ENCODE measurements around the gene RORC. TPM values are rescaled to one million over a fixed set of nuclear protein-coding genes. Genes with fewer than 3 reads are reported as not detected.
"Not testable (repeated sequence)": the region's sequence is repeated elsewhere in the genome, so short reads cannot be mapped to it uniquely, and the experiment has no call there.

Gene RORC
- total and polyA plus RNA-seq, 4 donors, result 7.6 to 24.7 (median 9.6) TPM

- H3K27me3 ChIP-seq (ENCODE audit: control insufficient read depth in 3 of 3, insufficient read depth in 3 of 3, low read length in 2 of 3), result peaks cover 0 to 4% (median 0%) of the 10 kb centered on the region in 3 donors
- H3K9ac ChIP-seq (ENCODE audit: insufficient read depth in 1 of 2, low read length in 2 of 2), result no peak overlapping the region
- H3K27ac ChIP-seq (ENCODE audit: low read depth in 1 of 2, low read length in 1 of 2), result no peak overlapping the region
- H3K9me3 ChIP-seq (ENCODE audit: control insufficient read depth in 4 of 4, insufficient read depth in 3 of 4, low read length in 3 of 4), result no peaks in the 10 kb centered on the region
- no peak for TF ChIP-seq CTCF (IDR thresholded peaks at IDR 0.05; ENCODE audit: control extremely low read depth, extremely low read depth)
- 65 to 69% methylated on average over 3 of the region's 3 CpGs for WGBS, 2 donors
- H3K4me1 ChIP-seq (ENCODE audit: control insufficient read depth in 5 of 5, insufficient read depth in 5 of 5, low read length in 5 of 5), result peaks cover 0 to 23% (median 0%) of the 10 kb centered on the region in 5 donors
- H3K4me3 ChIP-seq, result no peak overlapping the region
- ATAC-seq (ENCODE audit: insufficient read depth, low FRiP score) (no peak), DNase-seq (no peak)
- no peaks in the 10 kb centered on the region for H3K36me3 ChIP-seq (ENCODE audit: control insufficient read depth in 4 of 4, insufficient read depth in 4 of 4, low read length in 4 of 4)
Observed at GRCh38 chr1:151858030-151858746, 26.6 kb upstream of the RORC start.

- no peaks in the 10 kb centered on the region for H3K36me3 ChIP-seq (ENCODE audit: control insufficient read depth in 4 of 4, insufficient read depth in 4 of 4, low read length in 4 of 4)
- peaks cover 0 to 23% (median 0%) of the 10 kb centered on the region in 5 donors for H3K4me1 ChIP-seq (ENCODE audit: control insufficient read depth in 5 of 5, insufficient read depth in 5 of 5, low read length in 5 of 5)
- H3K27me3 ChIP-seq (ENCODE audit: control insufficient read depth in 3 of 3, insufficient read depth in 3 of 3, low read length in 2 of 3), result no peaks in the 10 kb centered on the region
- H3K9ac ChIP-seq (ENCODE audit: insufficient read depth in 1 of 2, low read length in 2 of 2), result no peak overlapping the region
- no peak for TF ChIP-seq CTCF (IDR thresholded peaks at IDR 0.05; ENCODE audit: control extremely low read depth, extremely low read depth)
- DNase-seq (peak in 1 of 3 donors; percentile 4), ATAC-seq (ENCODE audit: insufficient read depth, low FRiP score) (no peak)
- H3K27ac ChIP-seq (ENCODE audit: low read depth in 1 of 2, low read length in 1 of 2), result no peak overlapping the region
- H3K9me3 ChIP-seq (ENCODE audit: control insufficient read depth in 4 of 4, insufficient read depth in 3 of 4, low read length in 3 of 4), result no peaks in the 10 kb centered on the region
- no peak overlapping the region for H3K4me3 ChIP-seq
- WGBS, 2 donors, result 51 to 70% methylated on average over 4 of the region's 4 CpGs
Observed at GRCh38 chr1:151855933-151856332, 24.3 kb upstream of the RORC start.

GRCh38 chr1:151855516-151855915 lies 23.9 kb upstream of the RORC start:
- H3K27ac ChIP-seq (ENCODE audit: low read depth in 1 of 2, low read length in 1 of 2); H3K9me3 ChIP-seq (ENCODE audit: control insufficient read depth in 4 of 4, insufficient read depth in 3 of 4, low read length in 3 of 4); H3K9ac ChIP-seq (ENCODE audit: insufficient read depth in 1 of 2, low read length in 2 of 2); H3K36me3 ChIP-seq (ENCODE audit: control insufficient read depth in 4 of 4, insufficient read depth in 4 of 4, low read length in 4 of 4); H3K27me3 ChIP-seq (ENCODE audit: control insufficient read depth in 3 of 3, insufficient read depth in 3 of 3, low read length in 2 of 3); H3K4me3 ChIP-seq; ATAC-seq (ENCODE audit: insufficient read depth, low FRiP score): not testable (repeated sequence)
- peaks cover 0 to 23% (median 0%) of the 10 kb centered on the region in 5 donors for H3K4me1 ChIP-seq (ENCODE audit: control insufficient read depth in 5 of 5, insufficient read depth in 5 of 5, low read length in 5 of 5)
- peak in 1 of 3 donors; percentile 9 for DNase-seq
- WGBS, 2 donors, result 82 to 88% methylated on average over 8 of the region's 8 CpGs

GRCh38 chr1:151854658-151855057 lies 23.1 kb upstream of the RORC start:
- DNase-seq (no peak), ATAC-seq (ENCODE audit: insufficient read depth, low FRiP score) (no peak)
- Histone ChIP-seq H3K27me3 (ENCODE audit: control insufficient read depth in 3 of 3, insufficient read depth in 3 of 3, low read length in 2 of 3) (no peaks in the 10 kb centered on the region), H3K27ac (ENCODE audit: low read depth in 1 of 2, low read length in 1 of 2) (no peak overlapping the region), H3K36me3 (ENCODE audit: control insufficient read depth in 4 of 4, insufficient read depth in 4 of 4, low read length in 4 of 4) (no peaks in the 10 kb centered on the region), H3K9ac (ENCODE audit: insufficient read depth in 1 of 2, low read length in 2 of 2) (no peak overlapping the region), H3K4me1 (ENCODE audit: control insufficient read depth in 5 of 5, insufficient read depth in 5 of 5, low read length in 5 of 5) (peaks cover 0 to 25% (median 2%) of the 10 kb centered on the region in 5 donors), H3K9me3 (ENCODE audit: control insufficient read depth in 4 of 4, insufficient read depth in 3 of 4, low read length in 3 of 4) (no peaks in the 10 kb centered on the region), H3K4me3 (no peak overlapping the region)
- TF ChIP-seq CTCF (IDR thresholded peaks at IDR 0.05; ENCODE audit: control extremely low read depth, extremely low read depth), result no peak
- 81 to 96% methylated on average over 7 of the region's 7 CpGs for WGBS, 2 donors

All from lung (tissue), 12 donors.